GM19324 (cell line): ENCODE results near the gene POLG2.
"Not testable (repeated sequence)": the region's sequence is repeated elsewhere in the genome, so short reads cannot be mapped to it uniquely, and the experiment has no call there.

Experiments
- ATAC-seq: cut with Tn5 transposase; IDR thresholded peaks from one replicate; pipeline ENCODE4 v1.9.1; 2021; ENCODE audit warnings: mild to moderate bottlenecking, moderate library complexity; ENCODE audit not compliant: unreplicated experiment, low FRiP score

The POLG2 gene

GRCh38 chr17:64506201-64506575 lies 9.3 kb upstream of the POLG2 start, which contains the start of gene DDX5:
Gene DDX5 (minus strand): TSS chr17:64506289. CDS start chr17:64506119, 170 bp downstream.
- peak; percentile 76 for ATAC-seq

- no peak for ATAC-seq
These were observed 8.7 kb upstream of the POLG2 start for GRCh38 chr17:64505340-64506200.

DNA sequence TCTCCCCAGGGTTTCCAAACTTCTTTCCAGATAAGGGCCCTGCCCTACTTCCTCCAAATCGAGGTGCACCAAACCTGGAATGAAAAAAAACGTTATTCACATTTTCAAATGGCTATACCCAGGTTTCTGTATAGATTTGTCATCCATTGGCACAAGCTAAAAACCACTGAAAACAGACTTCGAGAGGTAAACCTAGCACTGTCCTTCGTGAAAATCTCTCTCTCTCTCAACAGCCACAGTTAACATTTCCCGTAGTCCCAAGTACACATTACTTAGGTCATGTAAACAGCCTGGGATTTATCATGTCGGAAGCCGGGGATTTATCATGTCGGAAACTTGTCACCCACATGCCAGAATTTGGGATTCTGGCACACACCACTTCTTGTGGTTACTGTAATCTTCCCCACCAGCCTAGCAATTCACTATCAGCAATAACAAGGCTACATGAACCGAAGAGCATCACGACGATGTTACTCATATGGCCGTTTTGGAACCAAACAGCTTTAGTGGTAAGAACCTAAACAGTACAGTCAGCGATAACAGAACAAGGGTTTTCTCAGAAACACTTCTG lies 8.0 kb upstream of the POLG2 start:
- ATAC-seq, result no peak

DNA sequence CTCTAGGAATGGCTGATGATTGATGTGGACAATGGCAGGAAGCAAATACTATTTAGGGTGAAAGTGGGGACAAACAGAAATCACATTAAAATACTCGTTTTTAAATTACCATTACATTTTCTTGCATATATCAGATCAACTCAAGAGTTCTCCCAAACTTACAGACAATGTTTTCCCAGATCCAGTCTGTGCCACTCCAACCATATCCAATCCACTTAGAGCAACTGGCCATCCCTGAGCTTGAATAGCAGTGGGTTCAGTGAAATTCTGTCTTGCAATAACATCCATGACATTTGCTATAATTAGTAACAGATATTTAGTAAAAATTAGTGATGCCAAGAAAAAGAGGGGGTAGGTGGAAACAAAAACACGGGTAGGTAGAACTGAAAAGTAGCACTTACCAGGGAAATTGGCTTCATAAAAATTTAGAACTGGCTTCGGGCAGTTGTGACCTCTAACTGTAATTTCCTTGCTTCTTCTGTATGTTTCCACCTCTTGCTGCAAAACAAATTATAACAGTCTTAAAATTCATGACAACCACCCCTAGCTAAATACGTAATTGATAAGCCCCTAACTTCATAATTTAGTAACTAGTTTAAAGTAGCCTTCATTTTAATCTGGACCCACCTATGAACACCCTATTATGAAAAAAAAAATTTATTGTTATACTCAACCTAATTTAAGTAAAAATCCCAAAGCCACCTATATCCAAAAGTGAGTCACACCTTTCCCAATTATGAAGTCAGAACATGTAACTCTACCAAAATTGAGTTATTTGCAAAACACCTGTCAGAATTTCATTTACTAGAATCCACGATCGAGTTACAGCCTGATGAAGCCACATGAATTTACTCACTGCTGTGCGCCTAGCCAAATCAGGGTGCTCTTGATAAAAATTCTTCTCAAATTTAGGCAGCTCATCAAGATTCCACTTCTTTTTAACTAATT lies 7.2 kb upstream of the POLG2 start:
- ATAC-seq, result no peak

DNA sequence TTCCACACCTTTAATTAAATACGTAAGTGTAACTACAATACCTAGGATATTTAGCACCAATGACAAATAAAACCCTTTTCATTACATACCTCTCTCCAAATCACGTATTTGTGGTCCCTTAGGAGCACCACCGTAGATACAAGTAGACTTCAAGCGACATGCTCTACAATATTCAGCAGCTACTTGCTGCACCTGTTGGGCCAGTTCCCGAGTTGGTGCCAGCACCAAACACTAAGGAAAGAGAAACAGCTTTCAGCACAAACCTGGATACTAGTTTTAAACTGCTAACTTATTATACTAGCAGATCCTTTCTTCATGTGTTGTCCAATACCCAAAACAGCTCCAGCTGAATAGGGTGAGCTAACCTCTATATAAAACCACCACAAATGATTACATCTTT lies 6.5 kb upstream of the POLG2 start:
- ATAC-seq, result no peak

DNA sequence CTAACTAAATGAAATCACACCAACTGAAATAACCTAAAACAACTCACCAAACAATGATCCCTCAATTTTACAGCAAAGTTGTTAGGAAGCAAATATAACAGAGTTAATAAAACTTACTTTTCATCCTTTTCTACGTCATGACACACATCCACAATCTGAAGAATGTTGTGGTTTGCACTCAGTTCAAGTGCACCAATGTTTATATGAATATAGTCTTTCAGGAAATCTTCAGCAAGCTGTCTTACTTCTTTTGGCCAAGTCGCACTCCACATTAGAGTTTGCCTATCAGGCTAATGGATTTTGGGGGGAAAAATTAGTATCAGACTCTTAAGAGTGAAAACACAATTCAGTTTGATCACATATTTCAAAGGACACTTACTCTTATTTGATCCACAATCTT lies 6.0 kb upstream of the POLG2 start:
- ATAC-seq, result no peak

DNA sequence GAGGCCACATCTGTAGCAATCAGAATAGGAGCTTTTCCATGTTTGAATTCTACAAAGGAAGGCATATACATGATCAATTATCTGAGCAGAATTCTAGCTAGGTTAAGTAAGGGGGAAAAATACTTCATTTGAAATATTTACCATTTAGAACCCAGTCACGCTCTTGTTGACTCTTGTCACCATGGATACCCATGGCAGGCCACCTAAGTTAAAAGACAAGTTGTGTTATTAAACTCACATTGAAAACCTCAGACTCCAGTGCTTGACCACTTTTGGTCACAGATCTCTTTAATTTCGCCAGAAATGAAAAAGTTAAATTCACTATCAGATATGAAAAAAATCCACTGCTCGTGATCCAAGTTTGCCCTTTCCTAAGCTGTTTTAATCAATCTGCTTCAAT lies 5.2 kb upstream of the POLG2 start:
- no peak for ATAC-seq

DNA sequence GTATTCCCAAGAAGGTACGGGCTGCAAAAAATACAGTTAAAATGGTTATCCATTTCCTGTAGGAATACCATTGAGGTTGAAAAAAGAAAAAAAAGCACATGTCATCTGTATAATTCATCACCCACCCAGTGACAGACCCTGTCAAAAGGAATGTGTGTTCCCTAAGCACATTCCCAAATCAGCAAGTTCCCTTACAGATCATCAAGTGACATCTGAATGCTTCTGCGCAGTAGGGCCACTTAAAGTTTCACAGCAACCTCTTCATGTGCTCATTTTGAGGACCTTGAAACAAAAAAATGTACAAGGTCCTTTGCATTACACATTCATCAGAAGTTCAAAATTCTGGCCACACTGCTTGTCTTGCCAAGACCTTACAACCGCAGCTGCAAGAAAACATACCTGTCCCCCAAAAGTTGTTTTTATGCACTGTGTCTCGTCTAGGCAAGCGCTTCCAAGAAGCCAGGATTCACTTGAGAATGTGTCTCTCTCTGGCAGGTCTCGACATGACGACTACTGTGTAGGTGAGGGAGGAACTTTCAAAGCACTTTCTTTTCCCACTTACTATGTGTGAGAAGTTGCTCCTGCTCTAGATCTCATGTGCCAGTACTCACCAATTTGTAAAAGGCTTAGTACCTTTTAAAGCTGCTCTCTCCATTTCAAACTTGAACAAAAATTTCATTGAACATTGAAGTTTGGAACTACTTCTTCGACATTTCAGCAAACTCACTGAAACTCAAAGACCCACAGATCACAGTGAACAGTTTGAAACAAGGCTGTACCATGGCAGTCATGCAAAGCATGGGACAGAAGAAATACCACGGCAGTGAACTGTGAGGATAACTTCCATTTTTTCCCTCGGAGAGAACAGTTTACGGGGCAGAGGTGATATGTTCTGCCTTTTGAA lies 4.3 kb upstream of the POLG2 start:
- ATAC-seq, result no peak

GRCh38 chr17:64500487-64500859 lies 3.6 kb upstream of the POLG2 start:
- no peak for ATAC-seq

DNA sequence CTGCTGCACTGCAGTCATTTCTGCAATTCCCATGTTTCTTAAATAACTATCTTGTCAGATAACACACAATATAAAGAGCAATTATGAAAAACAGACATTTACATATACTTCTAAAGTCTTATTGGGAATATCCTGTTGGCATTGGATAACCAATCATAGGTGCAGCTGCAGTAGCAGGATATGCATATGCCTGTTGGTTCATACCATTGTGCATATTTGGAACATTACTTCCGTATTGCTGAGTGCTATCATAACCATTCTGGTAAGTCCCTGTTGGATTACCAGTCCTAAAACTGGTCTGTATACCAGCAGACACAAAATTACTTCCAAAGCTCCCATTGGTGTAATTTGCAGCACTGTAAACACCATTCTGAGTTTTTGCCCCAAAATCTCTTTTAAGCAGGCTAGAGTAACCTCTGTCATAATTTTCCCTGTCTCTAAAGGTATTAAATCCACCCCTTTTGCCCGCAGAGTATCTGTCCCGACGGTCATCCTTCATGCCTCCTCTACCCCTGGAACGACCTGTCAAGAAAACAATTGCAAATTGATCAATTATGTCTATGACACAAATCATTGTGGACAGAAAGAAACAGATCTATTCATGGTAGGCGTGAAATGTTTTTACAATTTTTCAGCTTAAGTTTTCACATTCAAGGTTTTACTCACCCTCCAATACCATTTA lies 3.1 kb upstream of the POLG2 start:
- no peak for ATAC-seq

- ATAC-seq, result no peak
These were observed 1.7 kb upstream of the POLG2 start for GRCh38 chr17:64498308-64499203.

DNA sequence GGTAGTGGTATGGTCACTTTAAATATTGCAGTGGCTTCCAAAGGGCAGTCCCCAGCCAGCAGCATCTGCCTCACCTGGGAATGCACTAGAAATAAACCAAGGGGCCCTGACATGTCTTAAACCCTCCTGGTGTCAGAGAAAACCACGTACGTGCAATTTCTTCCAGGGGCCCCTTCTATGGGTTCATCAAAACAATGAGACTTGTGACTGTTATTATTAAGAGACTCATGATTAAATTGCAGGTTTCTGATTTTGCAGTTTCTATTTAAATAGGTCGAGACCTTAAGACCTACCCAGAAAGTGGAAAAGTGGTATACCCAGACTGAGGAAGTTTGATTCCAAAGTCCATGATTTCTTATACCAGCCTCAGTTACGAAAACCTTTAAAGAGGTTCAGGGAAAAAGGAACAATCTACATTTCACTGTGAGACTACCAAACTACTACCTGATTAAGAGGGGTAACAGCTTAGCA lies 746 bp upstream of the POLG2 start:
- no peak for ATAC-seq

GRCh38 chr17:64496348-64496785 lies 487 bp downstream of the POLG2 start:
- peak; percentile 25 for ATAC-seq

DNA sequence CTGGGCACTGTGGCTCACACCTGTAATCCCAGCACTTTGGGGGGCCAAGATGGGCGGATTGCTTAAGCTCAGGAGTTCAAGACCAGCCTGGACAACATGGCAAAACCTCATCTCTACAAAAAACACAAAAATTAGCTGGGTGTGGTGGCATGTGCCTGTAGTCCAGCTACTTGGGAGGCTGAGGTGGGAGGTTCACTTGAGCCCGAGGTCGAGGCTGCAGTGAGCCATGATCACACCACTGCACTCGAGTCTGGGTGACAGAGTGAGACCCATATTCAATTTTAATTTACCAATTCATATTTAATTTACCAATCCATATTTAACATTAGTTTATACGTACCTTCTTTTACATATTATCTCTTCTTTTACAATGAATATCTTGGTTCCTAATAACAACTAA lies 1.6 kb downstream of the POLG2 start:
- ATAC-seq, result not testable (repeated sequence)

GRCh38 chr17:64494121-64494520 lies 2.7 kb downstream of the POLG2 start:
- no peak for ATAC-seq

DNA sequence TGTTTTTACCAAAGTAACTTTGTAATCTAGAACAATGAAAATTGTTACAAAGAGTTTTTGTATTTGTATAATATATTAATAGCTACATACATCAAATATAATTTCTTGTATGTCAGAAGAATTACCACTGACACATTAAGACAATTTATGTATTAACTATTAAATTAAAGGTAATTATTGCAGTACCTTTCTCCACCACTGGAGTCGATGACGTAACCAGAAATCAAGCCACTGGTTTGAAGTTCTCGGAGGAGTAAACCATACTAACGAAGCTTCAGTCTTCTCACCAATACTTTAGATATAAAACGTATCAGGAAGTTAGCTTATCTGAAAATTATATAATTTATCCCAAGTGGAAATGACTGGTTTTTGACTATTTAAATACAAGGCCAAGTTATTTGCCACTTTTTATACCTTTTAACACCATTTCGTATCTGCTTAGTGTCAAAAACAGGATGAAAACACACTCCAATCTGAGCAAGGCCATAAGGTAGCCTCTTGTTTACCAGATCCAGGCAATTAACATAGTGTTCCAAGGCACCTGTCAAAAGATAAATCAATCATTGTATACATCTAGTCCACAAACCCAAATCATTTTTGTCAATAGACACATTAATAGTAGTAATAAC lies 4.3 kb downstream of the POLG2 start:
- no peak for ATAC-seq

GRCh38 chr17:64491994-64492393 lies 4.9 kb downstream of the POLG2 start:
- no peak for ATAC-seq
